Caco-2 (cell line): Measurements from ENCODE around the gene DOCK9. TPM values are rescaled to one million over a fixed set of nuclear protein-coding genes. Genes with fewer than 3 reads are reported as not detected.

Source experiments
- BruUV-seq: library from RNA; stranded (reverse); fragments of 400-500 nt; replicated peaks from 2 replicates; lab custom pipeline; 2021; lab: Mats Ljungman, UMichigan
- CTCF ChIA-PET: fragments of 300-600 bp; sonication (Branson Sonifier 250); formaldehyde crosslinking; loops from one replicate; lab custom pipeline; 2022; ENCODE audit warnings: antibody characterized with exemption; lab: Charles Lee
- POLR2A ChIA-PET: fragments of 300-600 bp; sonication (Branson Sonifier 250); formaldehyde crosslinking; loops from one replicate; lab custom pipeline; 2022; ENCODE audit warnings: antibody characterized with exemption; lab: Charles Lee
- DNase-seq, 2 experiments: peaks; one replicate each; pipeline versions ENCODE4 v3.0.0 to v3.0.0-alpha.2; 2020 to 2022
- H3K27me3 ChIP-seq: replicated peaks from 2 replicates; pipeline ENCODE4 v1.6.0; 2011; ENCODE audit warnings: low read length; ENCODE audit not compliant: control insufficient read depth, insufficient read depth
- H3K36me3 ChIP-seq: 2 replicates; pipeline ENCODE4 v1.5.1; 2011; ENCODE audit warnings: low read length; ENCODE audit not compliant: control insufficient read depth, insufficient read depth
- H3K4me1 ChIP-seq: fragments of 250-450 bp; sonication (Bioruptor Pico); 2 replicates; pipeline ENCODE4 v1.5.1; 2020; ENCODE audit warnings: mild to moderate bottlenecking
- H3K4me3 ChIP-seq: 2 replicates; pipeline ENCODE4 v1.5.1; 2011; ENCODE audit warnings: low read depth, mild to moderate bottlenecking, control low read depth, low read length
- H3K9me3 ChIP-seq: fragments of 250-450 bp; sonication (Bioruptor Pico); 2 replicates; pipeline ENCODE4 v1.5.1; 2020; ENCODE audit warnings: mild to moderate bottlenecking, moderate library complexity
- H3K27ac Mint-ChIP-seq: one replicate; pipeline ENCODE4 v1.8.0; 2022; ENCODE audit warnings: mixed read lengths; ENCODE audit not compliant: unreplicated experiment
- H3K27me3 Mint-ChIP-seq: one replicate; pipeline ENCODE4 v1.8.0; 2022; ENCODE audit warnings: mixed read lengths; ENCODE audit not compliant: insufficient read depth, unreplicated experiment
- H3K36me3 Mint-ChIP-seq: one replicate; pipeline ENCODE4 v1.8.0; 2022; ENCODE audit warnings: mild to moderate bottlenecking, mixed read lengths; ENCODE audit not compliant: insufficient read depth, unreplicated experiment
- H3K4me1 Mint-ChIP-seq: one replicate; pipeline ENCODE4 v1.8.0; 2022; ENCODE audit warnings: low read depth, mixed read lengths; ENCODE audit not compliant: unreplicated experiment
- H3K4me3 Mint-ChIP-seq: one replicate; pipeline ENCODE4 v1.8.0; 2022; ENCODE audit warnings: mild to moderate bottlenecking, moderate library complexity, mixed read lengths; ENCODE audit not compliant: unreplicated experiment
- H3K9me3 Mint-ChIP-seq: one replicate; pipeline ENCODE4 v1.8.0; 2022; ENCODE audit warnings: mixed read lengths; ENCODE audit not compliant: unreplicated experiment
- intact Hi-C: fragments of 100-400 bp; cut with micrococcal nuclease; formaldehyde crosslinking; loops from one replicate; pipeline ENCODE4 v1.10.0; 2022; ENCODE audit not compliant: unreplicated experiment
- total RNA-seq: library from RNA; stranded (reverse); gene quantifications from 2 replicates; pipeline ENCODE4 v1.2.3, GENCODE V29; 2022
- TF ChIP-seq, protein P1 (sequence below), 2 experiments: fragments of 200-600 bp in 1 of 2; IDR thresholded peaks; 1 replicate in 1 of 2; 2 replicates in 1 of 2; pipeline versions ENCODE4 v1.5.1 to v1.8.0; 2011 to 2022; ENCODE audit warnings: antibody characterized with exemption in 1 of 2, control low read depth in 1 of 2, inconsistent platforms in 1 of 2, low read depth in 1 of 2, low read length in 1 of 2, mild to moderate bottlenecking in 1 of 2, moderate library complexity in 1 of 2; ENCODE audit not compliant: insufficient read depth in 1 of 2, severe bottlenecking in 1 of 2, unreplicated experiment in 1 of 2

DOCK9 gene
- total RNA-seq, 1 experiment from 2014 or later, result 260 TPM

DNA sequence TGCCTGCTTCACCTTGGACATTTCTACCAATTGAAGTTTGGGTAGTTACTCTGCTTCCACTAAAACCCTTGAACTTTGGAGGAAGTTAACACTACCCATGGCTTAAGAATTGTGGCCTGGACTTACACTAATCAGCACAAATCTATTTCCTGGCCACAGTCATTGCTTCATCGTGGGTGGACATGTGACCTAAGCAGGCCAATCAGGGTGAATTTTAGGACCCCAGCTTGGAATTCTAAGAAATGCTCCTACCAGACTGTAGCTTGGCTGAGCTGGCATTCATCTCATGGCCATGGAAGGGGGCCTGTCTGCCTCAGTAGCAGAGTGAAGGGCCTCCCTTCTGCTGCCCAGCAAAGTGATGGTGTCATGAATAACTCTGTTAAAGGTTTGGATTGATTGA, 167.1 kb downstream of the DOCK9 start:
- Histone ChIP-seq H3K4me3 (no peak overlapping the region), H3K9me3 (no peaks in the 10 kb centered on the region), H3K27me3 (no peaks in the 10 kb centered on the region), H3K36me3 (no peaks in the 10 kb centered on the region; the same call in 1 of the 2 replicates), H3K4me1 (peaks cover 4% of the 10 kb centered on the region)
- Mint-ChIP-seq H3K36me3 (peaks cover 45% of the 10 kb centered on the region), H3K4me3 (no peak overlapping the region), H3K4me1 (no peaks in the 10 kb centered on the region), H3K27ac (no peak overlapping the region), H3K9me3 (no peaks in the 10 kb centered on the region), H3K27me3 (no peaks in the 10 kb centered on the region)
- ChIA-PET CTCF (interaction anchor here (0.7 kb wide), 1 partner anchor 429 kb away, joined by 3 read pairs; no protein-coding TSS in a partner anchor), POLR2A (no interaction called here)
- DNase-seq, result no peak
- intact Hi-C loops, result no loop called here
- BruUV-seq, result no TSS peak
- TF ChIP-seq, protein P1, sequence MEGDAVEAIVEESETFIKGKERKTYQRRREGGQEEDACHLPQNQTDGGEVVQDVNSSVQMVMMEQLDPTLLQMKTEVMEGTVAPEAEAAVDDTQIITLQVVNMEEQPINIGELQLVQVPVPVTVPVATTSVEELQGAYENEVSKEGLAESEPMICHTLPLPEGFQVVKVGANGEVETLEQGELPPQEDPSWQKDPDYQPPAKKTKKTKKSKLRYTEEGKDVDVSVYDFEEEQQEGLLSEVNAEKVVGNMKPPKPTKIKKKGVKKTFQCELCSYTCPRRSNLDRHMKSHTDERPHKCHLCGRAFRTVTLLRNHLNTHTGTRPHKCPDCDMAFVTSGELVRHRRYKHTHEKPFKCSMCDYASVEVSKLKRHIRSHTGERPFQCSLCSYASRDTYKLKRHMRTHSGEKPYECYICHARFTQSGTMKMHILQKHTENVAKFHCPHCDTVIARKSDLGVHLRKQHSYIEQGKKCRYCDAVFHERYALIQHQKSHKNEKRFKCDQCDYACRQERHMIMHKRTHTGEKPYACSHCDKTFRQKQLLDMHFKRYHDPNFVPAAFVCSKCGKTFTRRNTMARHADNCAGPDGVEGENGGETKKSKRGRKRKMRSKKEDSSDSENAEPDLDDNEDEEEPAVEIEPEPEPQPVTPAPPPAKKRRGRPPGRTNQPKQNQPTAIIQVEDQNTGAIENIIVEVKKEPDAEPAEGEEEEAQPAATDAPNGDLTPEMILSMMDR (IDR thresholded peaks at IDR 0.05; ENCODE audit: insufficient read depth in 1 of 2, low read depth in 1 of 2, low read length in 1 of 2, severe bottlenecking in 1 of 2, unreplicated experiment in 1 of 2), result no peak

DNA sequence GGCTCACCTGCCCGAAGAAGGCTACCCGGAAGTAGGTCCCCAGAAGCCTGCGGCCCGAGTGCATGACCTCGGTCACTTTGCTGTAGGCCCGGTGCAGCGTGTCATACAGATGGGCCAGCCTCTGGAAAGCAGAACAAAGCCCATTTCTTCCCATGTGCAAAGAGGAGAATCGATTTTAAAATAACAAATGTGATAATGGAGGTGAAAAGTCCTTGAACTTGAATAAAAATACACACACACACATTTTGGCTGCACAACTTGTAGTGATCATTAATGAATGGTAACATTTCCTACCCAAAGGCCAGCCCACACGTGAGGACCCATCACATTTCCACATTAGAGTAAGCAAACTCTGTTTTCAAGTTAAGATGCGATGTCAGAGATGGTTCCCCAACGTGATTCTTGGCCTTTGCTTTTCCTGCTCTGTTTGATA, 168.5 kb downstream of the DOCK9 start:
- CTCF ChIA-PET, result no interaction called here
- Mint-ChIP-seq H3K9me3 (no peaks in the 10 kb centered on the region), H3K4me1 (no peaks in the 10 kb centered on the region), H3K27ac (no peak overlapping the region), H3K4me3 (no peak overlapping the region), H3K36me3 (peaks cover 54% of the 10 kb centered on the region), H3K27me3 (no peaks in the 10 kb centered on the region)
- intact Hi-C loops, result no loop called here
- no peak overlapping the region for H3K4me3 ChIP-seq
- H3K36me3 ChIP-seq, result no peaks in the 10 kb centered on the region
- no peak for DNase-seq
- no TSS peak for BruUV-seq
- TF ChIP-seq, protein P1 (IDR thresholded peaks at IDR 0.05; ENCODE audit: insufficient read depth in 1 of 2, low read depth in 1 of 2, low read length in 1 of 2, severe bottlenecking in 1 of 2, unreplicated experiment in 1 of 2), result no peak
- POLR2A ChIA-PET, result no interaction called here
- H3K27me3 ChIP-seq, result no peaks in the 10 kb centered on the region
- H3K9me3 ChIP-seq, result no peaks in the 10 kb centered on the region
- peaks cover 4% of the 10 kb centered on the region for H3K4me1 ChIP-seq

DNA sequence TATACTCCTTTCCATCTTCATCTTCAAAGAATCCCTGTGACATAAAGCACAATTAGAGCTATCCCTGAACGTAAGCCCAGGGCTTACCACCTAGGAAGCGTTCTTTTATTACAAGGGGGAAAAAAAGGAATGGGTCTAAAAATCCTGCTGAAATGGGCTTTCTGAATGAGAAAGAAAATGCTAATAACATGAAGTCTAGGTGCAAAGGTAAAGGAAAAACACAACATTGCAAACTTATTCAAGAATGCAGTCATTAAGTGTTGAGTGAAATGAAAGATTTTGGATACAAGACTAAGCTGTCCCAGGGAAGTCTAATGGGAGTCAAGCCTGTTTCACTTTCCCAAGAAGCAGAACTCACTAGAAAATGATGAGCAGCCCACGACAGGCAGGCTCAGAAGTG, 170.1 kb downstream of the DOCK9 start:
- POLR2A ChIA-PET, result no interaction called here
- no peaks in the 10 kb centered on the region for H3K9me3 ChIP-seq
- intact Hi-C loops, result no loop called here
- H3K4me3 ChIP-seq, result no peak overlapping the region
- Mint-ChIP-seq H3K4me1 (peaks cover 9% of the 10 kb centered on the region), H3K4me3 (no peak overlapping the region), H3K9me3 (no peaks in the 10 kb centered on the region), H3K27me3 (no peaks in the 10 kb centered on the region), H3K36me3 (peaks cover 63% of the 10 kb centered on the region), H3K27ac (no peak overlapping the region)
- no peaks in the 10 kb centered on the region for H3K27me3 ChIP-seq
- H3K4me1 ChIP-seq, result peaks cover 10% of the 10 kb centered on the region
- CTCF ChIA-PET, result no interaction called here
- BruUV-seq, result no TSS peak
- TF ChIP-seq, protein P1 (IDR thresholded peaks at IDR 0.05; ENCODE audit: insufficient read depth in 1 of 2, low read depth in 1 of 2, low read length in 1 of 2, severe bottlenecking in 1 of 2, unreplicated experiment in 1 of 2), result no peak
- DNase-seq, result no peak
- no peaks in the 10 kb centered on the region for H3K36me3 ChIP-seq
